HEK293 (cell line): ENCODE data around the gene CANT1.

Source experiments
- CTCF ChIA-PET: fragments of 350-600 bp; formaldehyde crosslinking; extraction: SDS; loops from one replicate; lab custom pipeline; 2021; ENCODE audit warnings: antibody characterized with exemption; lab: Yijun Ruan, JAX
- POLR2A ChIA-PET: fragments of 300-600 bp; formaldehyde crosslinking; extraction: SDS; loops from one replicate; lab custom pipeline; 2020; ENCODE audit warnings: antibody characterized with exemption, inconsistent platforms; lab: Yijun Ruan, JAX
- H3K27ac ChIP-seq: fragments of 200-500 bp; sonication (Bioruptor generic); 2 replicates; pipeline ENCODE4 v1.5.1; 2014; ENCODE audit warnings: low read depth, low read length, control low read depth, inconsistent platforms; ENCODE audit errors: extremely low read depth
- H3K36me3 ChIP-seq, 2 experiments: fragments of 200-500 bp in 1 of 2; sonication (Bioruptor generic) in 1 of 2; 1 replicate in 1 of 2; 2 replicates in 1 of 2; pipeline ENCODE4 v1.5.1; 2014 to 2017; ENCODE audit warnings: inconsistent platforms in 2 of 2, low read length in 2 of 2; ENCODE audit not compliant: control insufficient read depth in 2 of 2, insufficient read depth in 1 of 2
- H3K4me1 ChIP-seq: fragments of 200-500 bp; sonication (Bioruptor generic); 2 replicates; pipeline ENCODE4 v1.5.1; 2014; ENCODE audit warnings: mild to moderate bottlenecking, low read length, inconsistent platforms; ENCODE audit not compliant: control insufficient read depth, insufficient read depth
- H3K4me3 ChIP-seq: 2 replicates; pipeline ENCODE4 v1.5.1; 2011; ENCODE audit warnings: low read depth, mild to moderate bottlenecking, control low read depth, low read length, moderate library complexity
- H3K9me3 ChIP-seq: fragments of 200-500 bp; sonication (Bioruptor generic); 2 replicates; pipeline ENCODE4 v1.5.1; 2014; ENCODE audit warnings: low read depth, low read length, inconsistent platforms; ENCODE audit not compliant: control insufficient read depth, insufficient read depth
- PRDM1 ChIP-seq: fragments of 450-650 bp; formaldehyde crosslinking; IDR thresholded peaks from 2 replicates; pipeline ENCODE4; 2016; ENCODE audit warnings: missing biosample characterization, missing genetic modification characterization
- TRIM28 ChIP-seq: IDR thresholded peaks from 2 replicates; pipeline ENCODE4 v1.6.1; 2011; ENCODE audit warnings: low read length, control low read depth, borderline replicate concordance
- ZBTB11 ChIP-seq: fragments of 450-650 bp; formaldehyde crosslinking; conservative IDR thresholded peaks from 2 replicates; pipeline ENCODE4 v1.5.1; 2016; ENCODE audit warnings: low read depth, missing biosample characterization, missing genetic modification characterization
- ZFP37 ChIP-seq: fragments of 450-650 bp; formaldehyde crosslinking; IDR thresholded peaks from 2 replicates; pipeline ENCODE4 v1.5.1; 2016; ENCODE audit warnings: missing biosample characterization, missing genetic modification characterization
- ZNF138 ChIP-seq: fragments of 450-650 bp; formaldehyde crosslinking; IDR thresholded peaks from 2 replicates; pipeline ENCODE4 v1.5.1; 2016; ENCODE audit warnings: missing biosample characterization, missing genetic modification characterization, borderline replicate concordance
- ZNF362 ChIP-seq: fragments of 450-650 bp; formaldehyde crosslinking; IDR thresholded peaks from 2 replicates; pipeline ENCODE4 v1.5.1; 2016; ENCODE audit warnings: missing biosample characterization, missing genetic modification characterization
- ZNF366 ChIP-seq: fragments of 450-650 bp; formaldehyde crosslinking; conservative IDR thresholded peaks from 2 replicates; pipeline ENCODE4 v1.5.1; 2016; ENCODE audit warnings: missing biosample characterization, missing genetic modification characterization
- ZNF654 ChIP-seq: fragments of 450-650 bp; formaldehyde crosslinking; IDR thresholded peaks from 2 replicates; pipeline ENCODE4 v1.5.1; 2016; ENCODE audit warnings: low read depth, missing biosample characterization, missing genetic modification characterization
- ZNF660 ChIP-seq: fragments of 450-650 bp; IDR thresholded peaks from 2 replicates; pipeline ENCODE4 v1.5.1; 2018; ENCODE audit warnings: missing biosample characterization, mild to moderate bottlenecking, missing genetic modification characterization
- ZNF792 ChIP-seq: fragments of 450-650 bp; formaldehyde crosslinking; IDR thresholded peaks from 2 replicates; pipeline ENCODE4 v1.5.1; 2016; ENCODE audit warnings: missing biosample characterization, missing genetic modification characterization
- ZSCAN30 ChIP-seq: fragments of 450-650 bp; IDR thresholded peaks from 2 replicates; pipeline ENCODE4 v1.5.1; 2018; ENCODE audit warnings: missing biosample characterization, mild to moderate bottlenecking, missing genetic modification characterization, moderate library complexity
- ZSCAN5A ChIP-seq: fragments of 450-650 bp; formaldehyde crosslinking; IDR thresholded peaks from 2 replicates; pipeline ENCODE4 v1.5.1; 2016; ENCODE audit warnings: missing biosample characterization, missing genetic modification characterization
- TF ChIP-seq, protein P1 (sequence below): fragments of 450-650 bp; formaldehyde crosslinking; IDR thresholded peaks from 2 replicates; pipeline ENCODE4 v1.5.1; 2016; ENCODE audit warnings: missing biosample characterization, missing genetic modification characterization
- TF ChIP-seq, protein P2 (sequence below): fragments of 450-650 bp; formaldehyde crosslinking; IDR thresholded peaks from 2 replicates; pipeline ENCODE4 v1.5.1; 2016; ENCODE audit warnings: missing biosample characterization, missing genetic modification characterization, borderline replicate concordance
- TF ChIP-seq, protein P3 (sequence below): fragments of 450-650 bp; formaldehyde crosslinking; IDR thresholded peaks from 2 replicates; pipeline ENCODE4 v1.5.1; 2016; ENCODE audit warnings: missing biosample characterization, missing genetic modification characterization

Gene CANT1

DNA sequence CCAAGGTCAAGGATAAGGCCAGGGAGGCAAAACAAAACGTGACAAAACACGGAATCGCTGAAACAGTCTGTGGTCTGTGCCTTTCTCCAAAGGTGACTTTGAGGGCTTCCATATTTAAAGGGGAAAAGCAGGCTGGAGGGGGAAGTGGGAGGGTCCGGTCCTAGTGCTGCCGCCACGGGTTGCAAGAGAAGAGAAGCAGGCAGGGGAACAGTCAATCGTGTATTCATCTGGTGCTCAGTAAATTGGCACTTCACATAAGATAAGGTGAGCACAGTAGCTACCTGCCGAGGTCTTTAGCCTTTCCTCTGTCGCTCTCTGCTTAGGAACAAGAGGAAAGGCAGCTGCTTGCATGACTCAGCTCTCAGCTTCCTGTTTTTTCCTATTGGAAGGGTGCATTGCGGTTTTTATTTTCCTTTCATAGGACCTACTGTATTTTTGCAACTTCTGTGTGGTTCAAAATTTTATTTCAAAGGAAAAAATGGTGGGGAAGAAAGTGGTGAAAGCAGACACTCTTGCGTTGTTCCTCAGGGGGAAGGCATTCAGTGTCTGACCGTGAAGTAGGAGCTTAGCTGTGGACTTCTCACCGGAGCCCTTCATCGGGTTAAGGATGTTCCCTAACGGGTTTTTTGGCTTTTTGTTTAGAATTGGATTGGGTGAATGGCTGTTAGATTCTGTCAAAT lies 22.8 kb downstream of the CANT1 start (continued):
- TF ChIP-seq PRDM1 (tag by site-specific recombination) (peak; percentile 53; the same call in 1 of the 2 replicates), ZNF138 (no peak), ZNF366 (0 out of 2 replicates have a peak, but pooled peaks have one; percentile 11), ZNF362 (tag by site-specific recombination) (peak; percentile 83; the same call in 1 of the 2 replicates)
- TF ChIP-seq, protein P1, sequence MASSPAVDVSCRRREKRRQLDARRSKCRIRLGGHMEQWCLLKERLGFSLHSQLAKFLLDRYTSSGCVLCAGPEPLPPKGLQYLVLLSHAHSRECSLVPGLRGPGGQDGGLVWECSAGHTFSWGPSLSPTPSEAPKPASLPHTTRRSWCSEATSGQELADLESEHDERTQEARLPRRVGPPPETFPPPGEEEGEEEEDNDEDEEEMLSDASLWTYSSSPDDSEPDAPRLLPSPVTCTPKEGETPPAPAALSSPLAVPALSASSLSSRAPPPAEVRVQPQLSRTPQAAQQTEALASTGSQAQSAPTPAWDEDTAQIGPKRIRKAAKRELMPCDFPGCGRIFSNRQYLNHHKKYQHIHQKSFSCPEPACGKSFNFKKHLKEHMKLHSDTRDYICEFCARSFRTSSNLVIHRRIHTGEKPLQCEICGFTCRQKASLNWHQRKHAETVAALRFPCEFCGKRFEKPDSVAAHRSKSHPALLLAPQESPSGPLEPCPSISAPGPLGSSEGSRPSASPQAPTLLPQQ: peak; percentile 50; the same call in 1 of the 2 replicates

DNA sequence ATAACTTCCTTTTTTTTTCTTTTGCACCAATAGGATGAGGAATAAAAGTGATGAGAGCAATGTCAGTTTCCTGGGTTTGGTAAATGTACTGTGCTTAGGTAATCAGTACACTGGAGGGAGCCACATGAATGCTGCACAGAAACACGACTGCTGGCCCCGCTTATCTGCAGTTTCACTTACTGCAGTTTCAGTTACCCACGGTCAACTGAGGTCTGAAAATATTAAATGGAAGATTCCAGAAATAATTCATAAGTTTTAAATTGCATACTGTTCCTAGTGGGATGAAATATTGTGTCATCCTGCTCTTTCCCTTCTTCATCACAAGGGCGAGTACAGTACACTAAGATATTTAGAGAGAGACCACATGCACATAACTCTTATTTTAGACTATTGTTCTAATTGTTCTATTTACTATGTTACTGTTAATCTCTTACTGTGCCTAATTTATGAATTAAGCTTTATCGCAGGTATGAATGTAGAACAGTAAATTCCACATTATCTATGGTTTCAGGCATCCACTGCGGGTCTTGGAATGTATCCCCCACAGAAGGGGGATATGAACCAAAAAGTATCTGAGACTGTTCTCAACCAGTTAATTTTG lies 23.4 kb downstream of the CANT1 start:
- Histone ChIP-seq H3K27ac (no peak overlapping the region), H3K36me3 (peaks cover 4 to 13% of the 10 kb centered on the region in 2 experiments), H3K9me3 (no peaks in the 10 kb centered on the region), H3K4me3 (no peak overlapping the region), H3K4me1 (peaks cover 7% of the 10 kb centered on the region; the same call in 1 of the 2 replicates)
- CTCF ChIA-PET: interaction anchor here (0.6 to 4.6 kb wide), 10 partner anchors 10 to 492 kb away, joined by 3 to 24 read pairs (median 4); partner anchors contain the start of gene CANT1
- TF ChIP-seq ZBTB11 (tag by site-specific recombination) (0 out of 2 replicates have a peak, but pooled peaks have one; percentile 18), ZNF792 (no peak), ZNF654 (tag by site-specific recombination) (peak; percentile 50), ZFP37 (no peak), ZSCAN30 (tag by site-specific recombination) (0 out of 2 replicates have a peak, but pooled peaks have one; percentile 36), ZNF660 (0 out of 2 replicates have a peak, but pooled peaks have one; percentile 43), ZSCAN5A (tag by site-specific recombination) (no peak), TRIM28 (peak; percentile 76)
- TF ChIP-seq, protein P2, sequence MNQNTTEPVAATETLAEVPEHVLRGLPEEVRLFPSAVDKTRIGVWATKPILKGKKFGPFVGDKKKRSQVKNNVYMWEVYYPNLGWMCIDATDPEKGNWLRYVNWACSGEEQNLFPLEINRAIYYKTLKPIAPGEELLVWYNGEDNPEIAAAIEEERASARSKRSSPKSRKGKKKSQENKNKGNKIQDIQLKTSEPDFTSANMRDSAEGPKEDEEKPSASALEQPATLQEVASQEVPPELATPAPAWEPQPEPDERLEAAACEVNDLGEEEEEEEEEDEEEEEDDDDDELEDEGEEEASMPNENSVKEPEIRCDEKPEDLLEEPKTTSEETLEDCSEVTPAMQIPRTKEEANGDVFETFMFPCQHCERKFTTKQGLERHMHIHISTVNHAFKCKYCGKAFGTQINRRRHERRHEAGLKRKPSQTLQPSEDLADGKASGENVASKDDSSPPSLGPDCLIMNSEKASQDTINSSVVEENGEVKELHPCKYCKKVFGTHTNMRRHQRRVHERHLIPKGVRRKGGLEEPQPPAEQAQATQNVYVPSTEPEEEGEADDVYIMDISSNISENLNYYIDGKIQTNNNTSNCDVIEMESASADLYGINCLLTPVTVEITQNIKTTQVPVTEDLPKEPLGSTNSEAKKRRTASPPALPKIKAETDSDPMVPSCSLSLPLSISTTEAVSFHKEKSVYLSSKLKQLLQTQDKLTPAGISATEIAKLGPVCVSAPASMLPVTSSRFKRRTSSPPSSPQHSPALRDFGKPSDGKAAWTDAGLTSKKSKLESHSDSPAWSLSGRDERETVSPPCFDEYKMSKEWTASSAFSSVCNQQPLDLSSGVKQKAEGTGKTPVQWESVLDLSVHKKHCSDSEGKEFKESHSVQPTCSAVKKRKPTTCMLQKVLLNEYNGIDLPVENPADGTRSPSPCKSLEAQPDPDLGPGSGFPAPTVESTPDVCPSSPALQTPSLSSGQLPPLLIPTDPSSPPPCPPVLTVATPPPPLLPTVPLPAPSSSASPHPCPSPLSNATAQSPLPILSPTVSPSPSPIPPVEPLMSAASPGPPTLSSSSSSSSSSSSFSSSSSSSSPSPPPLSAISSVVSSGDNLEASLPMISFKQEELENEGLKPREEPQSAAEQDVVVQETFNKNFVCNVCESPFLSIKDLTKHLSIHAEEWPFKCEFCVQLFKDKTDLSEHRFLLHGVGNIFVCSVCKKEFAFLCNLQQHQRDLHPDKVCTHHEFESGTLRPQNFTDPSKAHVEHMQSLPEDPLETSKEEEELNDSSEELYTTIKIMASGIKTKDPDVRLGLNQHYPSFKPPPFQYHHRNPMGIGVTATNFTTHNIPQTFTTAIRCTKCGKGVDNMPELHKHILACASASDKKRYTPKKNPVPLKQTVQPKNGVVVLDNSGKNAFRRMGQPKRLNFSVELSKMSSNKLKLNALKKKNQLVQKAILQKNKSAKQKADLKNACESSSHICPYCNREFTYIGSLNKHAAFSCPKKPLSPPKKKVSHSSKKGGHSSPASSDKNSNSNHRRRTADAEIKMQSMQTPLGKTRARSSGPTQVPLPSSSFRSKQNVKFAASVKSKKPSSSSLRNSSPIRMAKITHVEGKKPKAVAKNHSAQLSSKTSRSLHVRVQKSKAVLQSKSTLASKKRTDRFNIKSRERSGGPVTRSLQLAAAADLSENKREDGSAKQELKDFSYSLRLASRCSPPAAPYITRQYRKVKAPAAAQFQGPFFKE (tag by site-specific recombination): no peak
- TF ChIP-seq, protein P3, sequence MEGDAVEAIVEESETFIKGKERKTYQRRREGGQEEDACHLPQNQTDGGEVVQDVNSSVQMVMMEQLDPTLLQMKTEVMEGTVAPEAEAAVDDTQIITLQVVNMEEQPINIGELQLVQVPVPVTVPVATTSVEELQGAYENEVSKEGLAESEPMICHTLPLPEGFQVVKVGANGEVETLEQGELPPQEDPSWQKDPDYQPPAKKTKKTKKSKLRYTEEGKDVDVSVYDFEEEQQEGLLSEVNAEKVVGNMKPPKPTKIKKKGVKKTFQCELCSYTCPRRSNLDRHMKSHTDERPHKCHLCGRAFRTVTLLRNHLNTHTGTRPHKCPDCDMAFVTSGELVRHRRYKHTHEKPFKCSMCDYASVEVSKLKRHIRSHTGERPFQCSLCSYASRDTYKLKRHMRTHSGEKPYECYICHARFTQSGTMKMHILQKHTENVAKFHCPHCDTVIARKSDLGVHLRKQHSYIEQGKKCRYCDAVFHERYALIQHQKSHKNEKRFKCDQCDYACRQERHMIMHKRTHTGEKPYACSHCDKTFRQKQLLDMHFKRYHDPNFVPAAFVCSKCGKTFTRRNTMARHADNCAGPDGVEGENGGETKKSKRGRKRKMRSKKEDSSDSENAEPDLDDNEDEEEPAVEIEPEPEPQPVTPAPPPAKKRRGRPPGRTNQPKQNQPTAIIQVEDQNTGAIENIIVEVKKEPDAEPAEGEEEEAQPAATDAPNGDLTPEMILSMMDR (tag by site-specific recombination): peak; percentile 34; the same call in 1 of the 2 replicates
- POLR2A ChIA-PET: interaction anchor here (0.6 to 1.3 kb wide), 2 partner anchors 24 to 763 kb away, joined by 3 to 6 read pairs; partner anchors contain the start of gene CANT1
